K562 (cell line): ENCODE measurements around the gene RYR1. TPM values are rescaled to one million over a fixed set of nuclear protein-coding genes. Genes with fewer than 3 reads are reported as not detected.

Experiments
- ATAC-seq: fragments of 200-7000 bp; cut with Tn5 transposase; 3 replicates; pipeline ENCODE4 v1.9.1; 2020; ENCODE audit warnings: moderate library complexity
- BruUV-seq: library from RNA; stranded (reverse); fragments of 400-500 nt; replicated peaks from 2 replicates; lab custom pipeline; 2021; lab: Mats Ljungman, UMichigan
- CTCF ChIA-PET: fragments of 300-600 bp; formaldehyde crosslinking; extraction: SDS; loops from one replicate; lab custom pipeline; 2021; ENCODE audit warnings: low intra/inter-chr PET ratio; lab: Yijun Ruan, JAX
- POLR2A ChIA-PET: fragments of 300-600, 350-650 bp; sonication (Branson Sonifier 250); formaldehyde crosslinking; extraction: SDS; loops from one replicate; lab custom pipeline; 2021; ENCODE audit warnings: antibody characterized with exemption, inconsistent platforms; lab: Yijun Ruan, JAX
- DNase-seq, 4 experiments: peaks; one replicate each; pipeline versions ENCODE4 v3.0.0 to v3.0.0-alpha.2; 2011 to 2018; ENCODE audit warnings: low spot score in 3 of 4, mixed read lengths in 3 of 4; ENCODE audit errors: extremely low read depth in 1 of 4
- FAIRE-seq: peaks from 2 replicates; lab custom pipeline; 2011; peaks lifted over from hg19 to GRCh38; lab: Jason Lieb, UNC
- H2AFZ ChIP-seq: 2 replicates; pipeline ENCODE4 v1.6.0; 2011; ENCODE audit warnings: low read depth, low read length, control low read depth, inconsistent platforms
- H3K27ac ChIP-seq: fragments of 200-600 bp; 3 replicates; pipeline ENCODE4 v1.8.0; 2011; ENCODE audit warnings: low read depth, mild to moderate bottlenecking, control low read depth, inconsistent platforms, low read length, moderate library complexity, mixed read lengths; ENCODE audit errors: extremely low read depth
- H3K27me3 ChIP-seq, 2 experiments: fragments of 300-600 bp in 1 of 2; 2 replicates in 1 of 2; 3 replicates in 1 of 2; pipeline versions ENCODE4 v1.6.0 to v1.8.0; 2011; ENCODE audit warnings: inconsistent platforms in 2 of 2, low read length in 2 of 2, mild to moderate bottlenecking in 1 of 2, mixed read lengths in 1 of 2, moderate library complexity in 1 of 2; ENCODE audit not compliant: control insufficient read depth in 2 of 2, insufficient read depth in 2 of 2
- H3K36me3 ChIP-seq: fragments of 300-600 bp; 3 replicates; pipeline ENCODE4 v1.8.0; 2011; ENCODE audit warnings: mild to moderate bottlenecking, low read length, inconsistent platforms; ENCODE audit not compliant: control insufficient read depth, insufficient read depth
- H3K4me1 ChIP-seq, 2 experiments: fragments of 200-600 bp in 1 of 2; replicated peaks in 1 of 2; 2 replicates in 1 of 2; 3 replicates in 1 of 2; pipeline versions ENCODE4 v1.5.1 to v1.8.0; 2011; ENCODE audit warnings: inconsistent platforms in 2 of 2, low read length in 2 of 2, mild to moderate bottlenecking in 1 of 2, mixed read lengths in 1 of 2, moderate library complexity in 1 of 2; ENCODE audit not compliant: control insufficient read depth in 2 of 2, insufficient read depth in 2 of 2
- H3K4me2 ChIP-seq: 2 replicates; pipeline ENCODE4 v1.6.1; 2011; ENCODE audit warnings: low read length, control low read depth, inconsistent platforms, mixed read lengths; ENCODE audit not compliant: insufficient read depth
- H3K4me3 ChIP-seq: fragments of 200-600 bp; sonication (generic), shearing (Covaris generic); 2 replicates; pipeline ENCODE4 v1.5.1; 2016; ENCODE audit warnings: control low read depth, inconsistent platforms
- H3K79me2 ChIP-seq: fragments of 200-600 bp; 3 replicates; pipeline ENCODE4 v1.8.0; 2011; ENCODE audit warnings: low read length, inconsistent platforms; ENCODE audit not compliant: control insufficient read depth, insufficient read depth
- H3K9ac ChIP-seq, 2 experiments: 2 replicates each; pipeline versions ENCODE4 v1.6.0 to v1.6.1; 2011; ENCODE audit warnings: low read depth in 2 of 2, low read length in 2 of 2, control low read depth in 1 of 2, inconsistent platforms in 1 of 2, mild to moderate bottlenecking in 1 of 2, mixed read lengths in 1 of 2; ENCODE audit not compliant: insufficient read depth in 1 of 2
- H3K9me1 ChIP-seq: one replicate; pipeline ENCODE4 v1.6.0; 2011; ENCODE audit warnings: inconsistent platforms, mild to moderate bottlenecking, low read length, moderate library complexity; ENCODE audit not compliant: control insufficient read depth, insufficient read depth
- H3K9me3 ChIP-seq: replicated peaks from 2 replicates; pipeline ENCODE4 v1.5.1; 2011; ENCODE audit warnings: low read depth, low read length, inconsistent platforms; ENCODE audit not compliant: control insufficient read depth, insufficient read depth
- H4K20me1 ChIP-seq: replicated peaks from 2 replicates; pipeline ENCODE4 v1.6.1; 2011; ENCODE audit warnings: low read length, inconsistent platforms, mixed read lengths; ENCODE audit not compliant: control insufficient read depth, insufficient read depth
- BDP1 ChIP-seq: IDR thresholded peaks from 3 replicates; pipeline ENCODE4 v1.6.1; 2011; ENCODE audit not compliant: insufficient read length, insufficient read depth
- COPS2 ChIP-seq: fragments of 450-650 bp; conservative IDR thresholded peaks from 2 replicates; pipeline ENCODE4 v1.6.1; 2016; ENCODE audit warnings: mild to moderate bottlenecking, moderate library complexity
- DNMT1 ChIP-seq: fragments of 450-650 bp; IDR thresholded peaks from 2 replicates; pipeline ENCODE4 v1.6.1; 2016; ENCODE audit warnings: antibody characterized with exemption, mild to moderate bottlenecking
- FOSL1 ChIP-seq: fragments of 200-800 bp; sonication (Bioruptor generic); conservative IDR thresholded peaks from 2 replicates; pipeline ENCODE4 v1.6.1; 2016; ENCODE audit warnings: missing genetic modification characterization, missing compliant biosample characterization
- HOXB6 ChIP-seq: fragments of 250-450 bp; sonication (Bioruptor Pico); IDR thresholded peaks from 2 replicates; pipeline ENCODE4 v1.5.1; 2022; ENCODE audit warnings: mild to moderate bottlenecking, borderline replicate concordance
- NCOA2 ChIP-seq, 2 experiments: fragments of 450-650 bp; IDR thresholded peaks; 2 replicates each; pipeline ENCODE4 v1.6.1; 2018; ENCODE audit warnings: mild to moderate bottlenecking in 2 of 2, moderate library complexity in 1 of 2; ENCODE audit not compliant: partially characterized antibody in 2 of 2
- NR0B1 ChIP-seq: fragments of 450-650 bp; IDR thresholded peaks from one replicate; pipeline ENCODE4 v1.6.1; 2018; ENCODE audit warnings: mild to moderate bottlenecking, moderate library complexity; ENCODE audit not compliant: partially characterized antibody
- NR2C1 ChIP-seq, 2 experiments: fragments of 450-650 bp; IDR thresholded peaks; 2 replicates each; pipeline ENCODE4 v1.6.1; 2017; ENCODE audit warnings: mild to moderate bottlenecking in 2 of 2, antibody characterized with exemption in 1 of 2, inconsistent platforms in 1 of 2, missing compliant biosample characterization in 1 of 2, missing genetic modification characterization in 1 of 2
- RAD51 ChIP-seq: fragments of 450-650 bp; IDR thresholded peaks from 2 replicates; pipeline ENCODE4 v1.7.1; 2016; ENCODE audit warnings: low read depth, mild to moderate bottlenecking, borderline replicate concordance
- RBM25 ChIP-seq: fragments of 200-400 bp; formaldehyde crosslinking; IDR thresholded peaks from 2 replicates; pipeline ENCODE4 v1.6.1; 2018; ENCODE audit warnings: low read length, low read depth, moderate library complexity; ENCODE audit not compliant: severe bottlenecking
- RNF2 ChIP-seq: sonication (generic); IDR thresholded peaks from 2 replicates; pipeline ENCODE4 v1.6.1; 2016
- SMAD3 ChIP-seq: fragments of 450-650 bp; formaldehyde crosslinking; conservative IDR thresholded peaks from 2 replicates; pipeline ENCODE4 v1.4.0; 2020; ENCODE audit warnings: mild to moderate bottlenecking
- TEAD4 ChIP-seq, 2 experiments: sonication (generic) in 1 of 2; formaldehyde crosslinking in 1 of 2; IDR thresholded peaks; 2 replicates each; pipeline versions ENCODE4 v1.6.1 to v1.8.0; 2012 to 2022; ENCODE audit warnings: borderline replicate concordance in 1 of 2, inconsistent platforms in 1 of 2, low read length in 1 of 2, mild to moderate bottlenecking in 1 of 2, missing genetic modification reagents in 1 of 2
- ZC3H8 ChIP-seq: fragments of 450-650 bp; IDR thresholded peaks from 2 replicates; pipeline ENCODE4 v1.6.1; 2017
- ZNF140 ChIP-seq: fragments of 250-450 bp; sonication (Bioruptor Pico); IDR thresholded peaks from 2 replicates; pipeline ENCODE4 v1.8.0; 2021; ENCODE audit warnings: moderate library complexity, mild to moderate bottlenecking, inconsistent platforms
- ZNF24 ChIP-seq: fragments of 450-650 bp; IDR thresholded peaks from 2 replicates; pipeline ENCODE4 v1.6.1; 2016
- WGBS: fragments of 100-300 bp; shearing (Covaris generic); methylation state at CpG from one replicate; pipeline ENCODE4 v1.1.6; 2016; ENCODE audit warnings: low coverage, mixed read lengths; ENCODE audit not compliant: insufficient coverage; ENCODE audit errors: missing lambda C conversion rate; 5-methylcytosine and 5-hydroxymethylcytosine counted together
- in situ Hi-C: fragments of 300-500 bp; cut with MboI; formaldehyde crosslinking; loops from 4 replicates; pipeline ENCODE4 v1.15.0; 2018; ENCODE audit warnings: inconsistent platforms, mixed read lengths
- intact Hi-C: fragments of 100-400 bp; cut with micrococcal nuclease; formaldehyde crosslinking; loops from 2 replicates; pipeline ENCODE4 v1.14.2; 2022
- polyA plus RNA-seq, 8 experiments: library from polyadenylated mRNA; depleted of rRNA in 4 of 8; stranded (reverse) in 5 of 8; unstranded in 3 of 8; fragments of >200 nt; fragmentation: Nextera tagmentation in 2 of 8; fragmentation: Illumina TruSeq in 1 of 8; extraction: Ambion mirVana in 2 of 8; extraction: Trizol in 1 of 8; gene quantifications; 2 replicates each; pipeline versions ENCODE4 v1.2.1 to v1.2.3, GENCODE V29; 2011 to 2014; ENCODE audit warnings: inconsistent platforms in 1 of 8, missing spikeins in 1 of 8
- total RNA-seq, 7 experiments: library from RNA; depleted of rRNA in 6 of 7; stranded (reverse); fragments of >200 nt in 6 of 7; fragmentation: Illumina TruSeq in 2 of 7; extraction: Trizol in 2 of 7; gene quantifications; 2 replicates each; pipeline versions ENCODE4 v1.2.1 to v1.2.3, GENCODE V29; 2011 to 2021; ENCODE audit warnings: low replicate concordance in 1 of 7

Gene RYR1
- total and polyA plus RNA-seq, 9 of the 15 experiments (the other 6 are each of a cell fraction or from before 2014, with no cell fraction given), result 0.11 to 7.4 (median 3.7) TPM

- Histone ChIP-seq H3K4me3 (no peak overlapping the region), H3K79me2 (no peaks in the 10 kb centered on the region), H3K4me1 (peaks cover 0 to 13% of the 10 kb centered on the region in 2 experiments; a peak in 1 of 5 replicates), H3K27ac (no peak overlapping the region), H3K4me2 (no peak overlapping the region), H3K27me3 (no peaks in the 10 kb centered on the region), H3K9ac (peak overlapping the region in 1 of 2 experiments; percentile 79; a peak in 2 of 4 replicates), H2AFZ (no peak overlapping the region), H4K20me1 (no peaks in the 10 kb centered on the region), H3K9me3 (no peaks in the 10 kb centered on the region), H3K9me1 (no peaks in the 10 kb centered on the region), H3K36me3 (peaks cover 42% of the 10 kb centered on the region; the same call in 1 of the 3 replicates)
- no TSS peak for BruUV-seq
- ChIA-PET CTCF (no interaction called here), POLR2A (no interaction called here)
- in situ Hi-C loops (no loop called here), intact Hi-C loops (no loop called here)
- TF ChIP-seq RAD51, result no peak
- TF ChIP-seq NR2C1 (IDR thresholded peaks at IDR 0.05), result peak; percentile 77
- TF ChIP-seq NR2C1 (tag; IDR thresholded peaks at IDR 0.05), result no peak
- TF ChIP-seq RBM25, result no peak
- FAIRE-seq (no peak), ATAC-seq (no peak), DNase-seq (peak in 2 of 4 experiments; percentile 34 to 39)
- WGBS, result 69% methylated on average over 11 of the region's 15 CpGs
Measured at GRCh38 chr19:38464421-38465082, 31.1 kb downstream of the RYR1 start.

GRCh38 chr19:38466050-38466449 lies 32.6 kb downstream of the RYR1 start:
- no peak for FAIRE-seq
- Histone ChIP-seq H3K4me2 (no peak overlapping the region), H2AFZ (no peak overlapping the region), H3K4me1 (peaks cover 0 to 13% of the 10 kb centered on the region in 2 experiments; a peak in 1 of 5 replicates), H3K36me3 (peaks cover 37% of the 10 kb centered on the region; the same call in 1 of the 3 replicates), H3K27me3 (no peaks in the 10 kb centered on the region), H3K9ac (no peak overlapping the region), H3K27ac (no peak overlapping the region), H4K20me1 (no peaks in the 10 kb centered on the region), H3K9me1 (no peaks in the 10 kb centered on the region), H3K9me3 (no peaks in the 10 kb centered on the region), H3K4me3 (no peak overlapping the region), H3K79me2 (no peaks in the 10 kb centered on the region)
- 83% methylated on average over 15 of the region's 26 CpGs for WGBS
- intact Hi-C loops (no loop called here), in situ Hi-C loops (no loop called here)
- ChIA-PET POLR2A (no interaction called here), CTCF (no interaction called here)
- ATAC-seq, result no peak
- DNase-seq, result no peak
- BruUV-seq, result no TSS peak
- no peak for TF ChIP-seq HOXB6
- no peak for TF ChIP-seq RNF2
- no peak for TF ChIP-seq SMAD3 (CRISPR knock-in tag)
- no peak for TF ChIP-seq NCOA2 (IDR thresholded peaks at IDR 0.05; ENCODE audit: partially characterized antibody in 2 of 2)
- TF ChIP-seq COPS2, result no peak
- no peak for TF ChIP-seq TEAD4 (IDR thresholded peaks at IDR 0.05; ENCODE audit: low read length)
- TF ChIP-seq TEAD4 (CRISPR knock-in tag; IDR thresholded peaks at IDR 0.05; ENCODE audit: borderline replicate concordance), result no peak
- no peak for TF ChIP-seq DNMT1
- TF ChIP-seq BDP1, result no peak
- no peak for TF ChIP-seq NR0B1
- TF ChIP-seq ZNF140 (CRISPR knock-in tag), result no peak
- no peak for TF ChIP-seq ZC3H8
- TF ChIP-seq FOSL1, result no peak
- no peak for TF ChIP-seq ZNF24
